22Rv1 (cell line): ENCODE data around the gene AFG3L2.
A peak's percentile ranks its signal among the peaks of the same experiment; 100 is the strongest.

Experiments used
- H3K27ac ChIP-seq: fragments of 450-650 bp; 2 replicates; pipeline ENCODE4 v1.5.1; 2017
- ZFX ChIP-seq: fragments of 450-650 bp; IDR thresholded peaks from 2 replicates; pipeline ENCODE4 v1.6.1; 2017; ENCODE audit warnings: antibody characterized with exemption, borderline replicate concordance
- TF ChIP-seq, protein P1 (sequence below): fragments of 450-650 bp; IDR thresholded peaks from 2 replicates; pipeline ENCODE4 v1.5.1; 2017; ENCODE audit warnings: mild to moderate bottlenecking

Gene AFG3L2

DNA sequence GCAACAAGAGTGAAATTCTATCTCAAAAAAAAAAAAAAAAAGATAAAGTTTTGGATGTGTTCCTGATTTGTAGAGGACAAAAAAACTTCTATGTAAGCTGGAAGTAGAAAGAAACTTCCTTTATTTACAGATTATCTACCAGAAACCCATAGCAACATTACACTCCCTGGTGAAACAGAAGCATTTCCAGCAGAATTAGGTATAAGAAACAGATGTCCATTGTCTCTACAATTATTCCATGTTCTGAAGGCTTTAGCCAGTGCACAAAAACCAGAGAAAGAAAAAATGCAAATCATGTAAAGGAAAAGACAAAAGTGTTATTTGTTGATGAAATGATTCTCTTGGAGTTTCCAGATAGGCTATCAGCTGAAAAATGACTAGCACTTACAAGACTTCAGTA, 64.1 kb downstream of the AFG3L2 start:
- no peak for TF ChIP-seq ZFX
- TF ChIP-seq, protein P1, sequence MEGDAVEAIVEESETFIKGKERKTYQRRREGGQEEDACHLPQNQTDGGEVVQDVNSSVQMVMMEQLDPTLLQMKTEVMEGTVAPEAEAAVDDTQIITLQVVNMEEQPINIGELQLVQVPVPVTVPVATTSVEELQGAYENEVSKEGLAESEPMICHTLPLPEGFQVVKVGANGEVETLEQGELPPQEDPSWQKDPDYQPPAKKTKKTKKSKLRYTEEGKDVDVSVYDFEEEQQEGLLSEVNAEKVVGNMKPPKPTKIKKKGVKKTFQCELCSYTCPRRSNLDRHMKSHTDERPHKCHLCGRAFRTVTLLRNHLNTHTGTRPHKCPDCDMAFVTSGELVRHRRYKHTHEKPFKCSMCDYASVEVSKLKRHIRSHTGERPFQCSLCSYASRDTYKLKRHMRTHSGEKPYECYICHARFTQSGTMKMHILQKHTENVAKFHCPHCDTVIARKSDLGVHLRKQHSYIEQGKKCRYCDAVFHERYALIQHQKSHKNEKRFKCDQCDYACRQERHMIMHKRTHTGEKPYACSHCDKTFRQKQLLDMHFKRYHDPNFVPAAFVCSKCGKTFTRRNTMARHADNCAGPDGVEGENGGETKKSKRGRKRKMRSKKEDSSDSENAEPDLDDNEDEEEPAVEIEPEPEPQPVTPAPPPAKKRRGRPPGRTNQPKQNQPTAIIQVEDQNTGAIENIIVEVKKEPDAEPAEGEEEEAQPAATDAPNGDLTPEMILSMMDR = no peak
- H3K27ac ChIP-seq = no peak overlapping the region

DNA sequence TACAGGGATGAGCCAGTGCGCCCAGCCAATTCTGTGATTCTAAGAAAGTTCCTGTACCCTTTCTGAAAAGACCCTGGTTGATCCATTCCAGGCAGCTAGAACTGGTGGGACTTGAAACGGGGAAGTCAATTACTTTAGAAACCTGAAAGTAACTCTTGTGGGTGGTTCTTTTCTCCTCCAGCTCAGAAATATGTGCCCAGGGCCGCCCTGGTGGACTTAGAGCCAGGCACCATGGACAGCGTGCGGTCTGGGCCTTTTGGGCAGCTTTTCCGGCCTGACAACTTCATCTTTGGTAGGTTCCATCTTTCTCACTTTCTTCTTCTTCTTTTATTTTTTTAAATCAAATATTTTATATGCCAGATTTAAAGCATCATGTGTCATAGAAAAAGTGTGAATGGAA, 66.3 kb downstream of the AFG3L2 start:
- TF ChIP-seq, protein P1 = no peak
- no peak for TF ChIP-seq ZFX
- no peak overlapping the region for H3K27ac ChIP-seq

DNA sequence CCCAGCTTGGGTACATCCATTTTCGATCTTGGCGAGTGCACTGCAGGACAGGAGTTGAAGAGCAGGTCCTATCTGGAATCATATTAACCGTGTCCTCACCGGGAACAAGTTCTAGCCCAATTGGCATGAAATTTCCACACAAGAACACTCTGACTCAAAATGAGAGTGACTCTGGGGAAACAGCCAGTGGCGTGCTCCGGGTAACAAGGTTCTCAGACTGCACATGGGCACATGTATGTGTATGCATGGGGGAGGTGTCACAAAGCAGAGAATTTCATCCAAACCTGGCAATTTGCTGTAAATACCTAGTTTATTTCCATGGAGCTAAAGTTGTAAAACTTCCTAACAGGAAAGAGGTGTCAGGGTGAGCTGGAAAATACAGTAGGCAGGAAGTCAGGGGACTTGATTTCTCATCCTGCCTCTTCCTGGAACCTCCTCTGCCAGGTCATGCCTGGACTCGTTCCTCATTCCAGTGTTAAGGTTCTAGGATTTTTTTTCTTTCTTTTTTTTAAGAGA, 67.3 kb downstream of the AFG3L2 start:
- no peak overlapping the region for H3K27ac ChIP-seq
- no peak for TF ChIP-seq ZFX
- TF ChIP-seq, protein P1 = no peak

DNA sequence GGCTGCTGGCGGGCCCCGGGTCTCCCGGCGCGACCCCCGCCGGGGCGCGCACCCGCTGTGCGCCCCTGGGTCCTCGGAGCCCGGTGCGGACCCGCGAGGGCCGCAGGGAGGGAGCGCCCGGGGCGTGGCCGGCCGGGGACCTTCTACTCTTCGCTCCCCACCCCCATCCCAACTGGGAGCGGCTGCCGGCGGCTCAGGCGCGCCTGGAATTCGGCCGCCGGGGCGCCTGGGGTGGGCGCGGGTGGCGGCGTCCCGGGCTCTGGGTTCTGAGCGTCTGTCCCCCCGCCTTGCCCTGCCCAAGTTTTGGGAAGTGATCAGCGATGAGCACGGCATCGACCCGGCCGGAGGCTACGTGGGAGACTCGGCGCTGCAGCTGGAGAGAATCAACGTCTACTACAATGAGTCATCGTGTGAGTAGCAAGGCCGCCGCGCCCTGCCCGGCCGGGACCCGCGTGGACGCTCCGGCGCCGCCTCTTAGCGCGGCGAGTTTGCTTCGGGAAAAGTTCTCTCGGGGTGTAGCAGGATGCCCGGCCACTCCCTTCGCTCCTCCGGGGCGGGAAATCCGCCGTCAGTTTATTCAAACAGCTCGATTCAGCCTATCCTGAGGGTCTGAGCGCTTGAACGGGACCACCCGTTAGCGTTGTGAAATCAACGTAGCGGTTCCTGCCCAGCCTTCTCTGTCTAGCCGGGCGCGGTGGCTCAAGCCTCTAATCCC, 68.5 kb downstream of the AFG3L2 start:
- TF ChIP-seq, protein P1 = no peak; the same call in 1 of the 2 replicates
- TF ChIP-seq ZFX = no peak
- peak overlapping the region; percentile 51 for H3K27ac ChIP-seq

DNA sequence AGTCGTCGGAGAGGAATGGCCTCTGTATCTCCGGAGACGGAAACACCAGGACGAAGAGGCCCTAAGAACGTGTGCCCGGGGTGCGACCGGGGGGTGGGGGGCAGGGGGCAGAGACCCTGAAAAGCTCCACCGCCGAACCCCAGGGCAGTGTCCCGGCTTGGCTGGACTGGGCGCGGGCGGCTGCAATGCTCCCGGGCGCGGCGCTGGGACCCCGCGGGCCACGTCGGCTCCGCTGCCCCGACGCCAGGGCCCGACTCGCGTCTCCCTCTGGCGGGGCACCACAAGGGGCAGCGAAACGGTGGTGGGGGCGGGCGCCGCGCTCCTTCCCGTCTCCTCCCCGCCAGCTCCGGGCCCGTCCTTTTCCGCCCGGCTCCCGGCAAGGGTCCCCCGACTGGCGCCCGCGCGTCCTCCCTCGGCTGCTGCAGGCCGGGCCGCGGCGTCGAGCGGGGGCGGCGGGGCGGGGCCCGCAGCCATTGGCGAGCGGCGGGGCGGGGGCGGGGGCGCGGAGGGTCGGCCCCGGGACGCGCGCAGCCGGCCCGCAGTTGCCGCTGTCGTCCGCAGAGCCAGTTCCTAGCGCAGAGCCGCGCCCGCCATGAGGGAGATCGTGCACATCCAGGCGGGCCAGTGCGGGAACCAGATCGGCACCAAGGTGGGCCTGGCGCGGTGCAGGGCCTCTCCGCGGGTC, 69.2 kb downstream of the AFG3L2 start, which contains the start of gene TUBB6:
Gene TUBB6, plus strand, starts transcription at position 541 of the 685 bp plus-strand sequence. Its CDS starts 52 bp downstream, at position 593.
- peak within 1 kb of the TSS; percentile 51 for H3K27ac ChIP-seq
- TF ChIP-seq ZFX = no peak
- TF ChIP-seq, protein P1 = no peak; the same call in 1 of the 2 replicates

DNA sequence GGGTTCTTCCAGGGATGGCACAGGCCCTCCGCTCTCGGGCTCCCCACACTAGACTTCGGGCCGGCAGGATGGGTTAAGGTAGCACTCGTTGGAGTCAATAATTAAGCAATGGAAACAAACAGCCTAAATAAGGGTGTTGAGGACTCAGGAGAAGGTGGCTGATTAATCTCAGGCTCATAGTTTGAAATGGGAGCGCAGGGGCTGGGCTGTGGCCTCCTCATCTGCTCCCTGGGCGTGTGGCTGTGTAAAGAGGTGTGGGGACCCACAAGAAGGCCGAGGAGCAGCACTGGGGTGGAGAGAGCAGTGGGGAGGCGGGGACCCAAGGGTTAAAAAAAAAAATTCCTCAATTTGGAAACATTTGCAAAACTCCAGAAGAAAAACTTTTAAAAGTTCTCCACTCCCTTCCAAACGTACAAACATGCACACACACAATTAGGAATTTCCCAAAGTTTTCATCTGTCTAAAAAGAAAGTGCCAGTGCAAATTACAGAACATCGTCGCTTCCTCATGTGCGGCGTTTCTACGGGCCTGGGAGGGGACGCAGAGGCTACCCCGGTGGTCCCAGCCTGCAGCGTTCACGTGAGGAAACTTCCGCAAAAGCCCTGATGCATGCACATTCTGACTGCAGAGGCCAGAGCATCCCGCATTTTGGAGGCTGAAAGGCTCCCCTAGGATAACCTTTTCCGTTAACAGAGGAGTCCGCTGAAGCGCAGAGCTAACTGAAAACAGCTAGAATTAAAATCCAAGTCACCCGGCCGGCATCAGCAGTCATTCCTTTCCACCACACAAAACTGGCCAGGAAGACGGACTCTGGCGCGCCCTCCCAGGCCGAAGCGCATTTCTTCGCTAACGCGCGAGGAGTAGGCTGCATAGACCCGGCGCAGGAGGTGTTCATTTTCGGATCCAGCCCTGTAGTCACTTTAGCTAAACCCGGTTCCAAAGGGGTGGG, 70.0 kb downstream of the AFG3L2 start:
- H3K27ac ChIP-seq = no peak overlapping the region
- TF ChIP-seq, protein P1 = no peak
- no peak for TF ChIP-seq ZFX
